Glutamatergic neuron (in vitro differentiated cells): Measurements from ENCODE around the gene SUSD4. TPM values are rescaled to one million over a fixed set of nuclear protein-coding genes. Genes with fewer than 3 reads are reported as not detected.

Experiments used
- DNase-seq: peaks from one replicate; pipeline ENCODE4 v3.0.0; 2022
- H3K27ac Mint-ChIP-seq: one replicate; pipeline ENCODE4 v1.8.0; 2020; ENCODE audit warnings: mild to moderate bottlenecking, mixed read lengths, inconsistent platforms; ENCODE audit not compliant: unreplicated experiment
- H3K27me3 Mint-ChIP-seq: one replicate; pipeline ENCODE4 v1.8.0; 2020; ENCODE audit warnings: mild to moderate bottlenecking, moderate library complexity, mixed read lengths, inconsistent platforms; ENCODE audit not compliant: unreplicated experiment
- H3K36me3 Mint-ChIP-seq: one replicate; pipeline ENCODE4 v1.8.0; 2020; ENCODE audit warnings: mild to moderate bottlenecking, mixed read lengths, inconsistent platforms; ENCODE audit not compliant: unreplicated experiment
- H3K4me1 Mint-ChIP-seq: one replicate; pipeline ENCODE4 v1.8.0; 2020; ENCODE audit warnings: mild to moderate bottlenecking, low read depth, mixed read lengths, inconsistent platforms; ENCODE audit not compliant: unreplicated experiment
- H3K4me3 Mint-ChIP-seq: one replicate; pipeline ENCODE4 v1.8.0; 2020; ENCODE audit warnings: mild to moderate bottlenecking, mixed read lengths, inconsistent platforms; ENCODE audit not compliant: unreplicated experiment
- H3K9me3 Mint-ChIP-seq: one replicate; pipeline ENCODE4 v1.8.0; 2020; ENCODE audit warnings: mild to moderate bottlenecking, moderate library complexity, mixed read lengths, inconsistent platforms; ENCODE audit not compliant: unreplicated experiment
- total RNA-seq: library from RNA; stranded (reverse); fragmentation: NEBNext Ultra II Directional; extraction: Animal tissue kit (Norgen Biotek cat#: 25700); gene quantifications from one replicate; pipeline ENCODE4 v1.2.1, GENCODE V29; 2021; ENCODE audit not compliant: unreplicated experiment
- TF ChIP-seq, protein P1 (sequence below): fragments of 200-600 bp; sonication (generic); IDR thresholded peaks from one replicate; pipeline ENCODE4 v1.5.0; 2021; ENCODE audit not compliant: partially characterized antibody, unreplicated experiment

Gene SUSD4
- total RNA-seq, 1 donor from 2014 or later = 0.47 TPM

DNA sequence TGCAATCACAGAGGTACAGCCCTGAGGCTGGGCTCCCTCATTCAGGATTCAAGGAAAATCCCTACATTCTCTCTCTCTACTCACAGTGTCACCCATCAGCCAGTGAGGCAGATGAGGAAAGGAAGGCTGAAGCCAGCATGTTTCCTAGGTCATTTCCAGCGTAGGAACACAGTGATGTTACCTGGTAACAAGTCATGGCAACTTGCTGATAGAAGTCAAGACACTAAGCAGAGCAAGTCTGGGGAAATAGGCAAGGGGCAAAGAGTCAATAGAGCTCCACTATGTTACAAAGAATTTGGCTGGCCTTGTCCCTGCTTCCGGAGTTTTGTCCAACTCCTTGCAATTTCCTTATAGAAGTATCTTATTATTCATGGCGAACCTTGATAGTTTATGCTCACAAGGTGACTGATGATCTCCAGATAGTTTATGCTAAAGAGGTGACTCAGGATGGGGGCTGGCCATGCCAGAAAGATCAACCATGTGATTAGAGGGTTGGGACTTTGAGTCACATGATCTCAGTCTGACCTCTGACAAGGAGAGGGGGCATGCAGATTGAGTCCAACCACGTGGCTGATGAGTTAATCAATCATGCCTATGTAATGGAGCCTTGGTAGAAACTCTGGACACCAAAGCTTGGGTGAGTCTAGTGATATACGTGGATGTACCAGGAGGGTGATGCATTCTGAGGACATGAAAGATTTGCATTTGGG lies 51.1 kb downstream of the SUSD4 start:
- H3K36me3 Mint-ChIP-seq = no peaks in the 10 kb centered on the region
- H3K27ac Mint-ChIP-seq = no peak overlapping the region
- no peaks in the 10 kb centered on the region for H3K4me1 Mint-ChIP-seq
- peaks cover 2% of the 10 kb centered on the region for H3K9me3 Mint-ChIP-seq
- peaks cover 2% of the 10 kb centered on the region for H3K27me3 Mint-ChIP-seq
- no peak for DNase-seq
- no peak overlapping the region for H3K4me3 Mint-ChIP-seq
- TF ChIP-seq, protein P1, sequence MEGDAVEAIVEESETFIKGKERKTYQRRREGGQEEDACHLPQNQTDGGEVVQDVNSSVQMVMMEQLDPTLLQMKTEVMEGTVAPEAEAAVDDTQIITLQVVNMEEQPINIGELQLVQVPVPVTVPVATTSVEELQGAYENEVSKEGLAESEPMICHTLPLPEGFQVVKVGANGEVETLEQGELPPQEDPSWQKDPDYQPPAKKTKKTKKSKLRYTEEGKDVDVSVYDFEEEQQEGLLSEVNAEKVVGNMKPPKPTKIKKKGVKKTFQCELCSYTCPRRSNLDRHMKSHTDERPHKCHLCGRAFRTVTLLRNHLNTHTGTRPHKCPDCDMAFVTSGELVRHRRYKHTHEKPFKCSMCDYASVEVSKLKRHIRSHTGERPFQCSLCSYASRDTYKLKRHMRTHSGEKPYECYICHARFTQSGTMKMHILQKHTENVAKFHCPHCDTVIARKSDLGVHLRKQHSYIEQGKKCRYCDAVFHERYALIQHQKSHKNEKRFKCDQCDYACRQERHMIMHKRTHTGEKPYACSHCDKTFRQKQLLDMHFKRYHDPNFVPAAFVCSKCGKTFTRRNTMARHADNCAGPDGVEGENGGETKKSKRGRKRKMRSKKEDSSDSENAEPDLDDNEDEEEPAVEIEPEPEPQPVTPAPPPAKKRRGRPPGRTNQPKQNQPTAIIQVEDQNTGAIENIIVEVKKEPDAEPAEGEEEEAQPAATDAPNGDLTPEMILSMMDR = no peak

- no peaks in the 10 kb centered on the region for H3K36me3 Mint-ChIP-seq
- no peak for DNase-seq
- peaks cover 2% of the 10 kb centered on the region for H3K27me3 Mint-ChIP-seq
- no peaks in the 10 kb centered on the region for H3K4me1 Mint-ChIP-seq
- H3K27ac Mint-ChIP-seq = no peak overlapping the region
- H3K4me3 Mint-ChIP-seq = no peak overlapping the region
- TF ChIP-seq, protein P1 = no peak
- H3K9me3 Mint-ChIP-seq = peaks cover under 1% of the 10 kb centered on the region
Measured at GRCh38 chr1:223312273-223312672, 51.7 kb downstream of the SUSD4 start.

DNA sequence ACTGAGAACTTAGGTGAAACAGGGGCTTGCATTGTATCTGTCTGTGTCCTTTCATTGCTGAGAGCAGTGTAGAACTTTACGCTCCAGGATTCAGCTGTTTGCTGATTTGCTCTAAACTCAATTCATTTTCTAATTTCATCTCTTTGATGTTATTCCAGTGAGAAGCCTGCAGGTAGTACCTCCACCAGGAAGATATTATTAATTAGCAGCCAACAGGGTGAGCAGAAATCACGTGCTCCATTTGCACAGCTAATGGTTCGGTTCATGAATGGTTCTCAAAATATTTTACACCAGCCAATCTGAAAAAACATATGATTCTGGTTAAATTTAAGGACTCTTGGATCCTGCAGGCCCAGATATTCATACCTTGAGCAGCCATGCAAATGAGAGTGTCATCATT lies 52.1 kb downstream of the SUSD4 start:
- Mint-ChIP-seq H3K27ac (no peak overlapping the region), H3K27me3 (peaks cover 2% of the 10 kb centered on the region), H3K4me1 (no peaks in the 10 kb centered on the region), H3K4me3 (no peak overlapping the region), H3K9me3 (no peaks in the 10 kb centered on the region), H3K36me3 (no peaks in the 10 kb centered on the region)
- no peak for DNase-seq
- TF ChIP-seq, protein P1 = no peak

- no peak for DNase-seq
Measured at GRCh38 chr1:223308136-223308535, 55.8 kb downstream of the SUSD4 start.

GRCh38 chr1:223307544-223307943 lies 56.4 kb downstream of the SUSD4 start:
- H3K4me1 Mint-ChIP-seq = peaks cover 2% of the 10 kb centered on the region
- H3K27ac Mint-ChIP-seq = no peak overlapping the region
- no peak overlapping the region for H3K4me3 Mint-ChIP-seq
- H3K27me3 Mint-ChIP-seq = no peaks in the 10 kb centered on the region
- no peak for DNase-seq
- TF ChIP-seq, protein P1 = no peak
- H3K36me3 Mint-ChIP-seq = peaks cover 8% of the 10 kb centered on the region
- no peaks in the 10 kb centered on the region for H3K9me3 Mint-ChIP-seq

More at GRCh38 chr1:223308136-223308535, 55.8 kb downstream of the SUSD4 start:
- no peak overlapping the region for H3K27ac Mint-ChIP-seq
- peaks cover 4% of the 10 kb centered on the region for H3K36me3 Mint-ChIP-seq
- TF ChIP-seq, protein P1 = no peak
- H3K4me3 Mint-ChIP-seq = no peak overlapping the region
- H3K27me3 Mint-ChIP-seq = no peaks in the 10 kb centered on the region
- H3K4me1 Mint-ChIP-seq = peaks cover 2% of the 10 kb centered on the region
- no peaks in the 10 kb centered on the region for H3K9me3 Mint-ChIP-seq
